HL-60/S4 treated with retinoic acid at 250 ng/mL for 4 days and 3 days (cell line): ENCODE data around the gene SRSF3.
"Not testable (repeated sequence)": the region's sequence is repeated elsewhere in the genome, so short reads cannot be mapped to it uniquely, and the experiment has no call there.

Experiments
- in situ Hi-C: fragments of 300-500 bp; cut with MboI; formaldehyde crosslinking; loops from 2 replicates; pipeline ENCODE4 v1.7.0; 2022; ENCODE audit warnings: low sequenced_read_pairs

The SRSF3 gene

GRCh38 chr6:36594029-36594815, at the start of gene SRSF3:
SRSF3 (plus strand) TSS chr6:36594362; CDS start chr6:36596763, 2,401 bp downstream.
- in situ Hi-C loops = no loop called here

DNA sequence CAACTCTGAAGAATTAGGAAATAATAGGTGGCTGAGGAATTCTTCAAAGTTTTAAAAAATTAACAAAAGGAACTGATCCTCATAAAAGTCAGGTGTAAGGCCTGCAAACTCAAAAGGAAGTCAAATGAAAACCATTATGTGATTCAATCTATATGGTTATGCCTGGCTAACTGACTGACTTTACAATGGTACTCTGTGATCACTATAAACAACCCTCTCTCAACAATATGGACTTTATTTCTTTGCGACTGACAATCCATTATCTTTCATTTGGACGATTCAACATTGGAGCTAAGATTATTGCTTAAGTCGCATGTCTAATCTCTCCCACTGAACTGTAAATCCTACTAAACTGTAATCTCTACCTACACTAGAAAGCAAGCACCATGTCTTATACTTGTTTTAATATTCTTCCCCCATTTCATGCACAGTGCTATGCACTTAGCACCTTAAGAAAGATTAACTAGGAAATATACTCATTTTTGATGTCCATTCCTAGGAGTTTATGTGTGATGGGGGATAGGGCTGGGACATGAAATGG, 48.3 kb upstream of the SRSF3 start:
- in situ Hi-C loops = no loop called here

DNA sequence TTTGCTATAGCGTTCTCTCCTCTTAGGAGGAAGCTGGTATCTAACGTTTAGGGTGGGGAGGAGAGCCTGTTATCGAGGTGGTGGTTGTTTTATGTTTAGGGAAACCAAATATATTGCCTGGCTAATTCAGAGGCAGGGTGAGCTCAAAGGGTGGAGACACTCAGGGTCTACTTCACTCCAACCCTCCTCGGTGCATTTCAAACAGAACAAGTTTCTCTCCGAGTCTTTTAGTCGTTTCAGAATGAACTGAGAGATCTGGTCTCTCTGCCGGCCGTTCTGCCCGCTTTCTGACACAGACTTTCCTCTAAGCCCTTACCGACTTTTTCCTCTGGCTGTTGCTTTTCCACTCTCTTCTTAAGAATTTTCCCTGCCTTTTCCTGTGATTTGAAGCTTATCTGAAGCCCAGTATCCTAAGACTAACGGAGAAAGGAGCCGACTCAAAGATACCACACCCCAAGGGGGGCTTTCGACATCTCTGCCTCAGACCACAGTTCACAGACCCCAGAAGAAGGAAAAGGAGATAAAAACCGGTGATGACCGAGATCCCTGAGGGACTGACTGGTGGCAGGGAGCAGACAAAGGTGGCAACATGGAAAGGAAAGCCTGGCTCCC, 47.7 kb upstream of the SRSF3 start:
- in situ Hi-C loops = no loop called here

- in situ Hi-C loops = no loop called here
Observed at GRCh38 chr6:36546920-36547645, 47.1 kb upstream of the SRSF3 start, which contains the start of gene STK38. STK38 (minus strand) TSS chr6:36547479; CDS start chr6:36540202, 7,277 bp downstream.

- in situ Hi-C loops = no loop called here
Observed at GRCh38 chr6:36547646-36548400, 46.3 kb upstream of the SRSF3 start.

DNA sequence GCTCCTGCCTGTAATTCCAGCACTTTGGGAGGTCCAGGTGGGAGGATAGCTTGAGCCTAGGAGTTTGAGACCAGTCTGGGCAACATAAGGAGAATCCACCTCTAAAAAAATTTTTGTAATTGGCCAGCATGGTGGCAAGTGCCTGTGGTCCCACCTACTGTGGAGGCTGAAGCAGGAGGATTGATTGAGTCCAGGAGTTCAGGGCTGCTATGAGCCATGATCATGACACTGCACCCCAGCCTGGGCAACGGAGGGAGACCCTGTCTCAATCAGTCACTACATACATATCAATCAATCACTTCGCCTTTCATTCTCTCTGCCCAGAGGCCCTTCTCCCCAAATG, 45.8 kb upstream of the SRSF3 start:
- in situ Hi-C loops = no loop called here

DNA sequence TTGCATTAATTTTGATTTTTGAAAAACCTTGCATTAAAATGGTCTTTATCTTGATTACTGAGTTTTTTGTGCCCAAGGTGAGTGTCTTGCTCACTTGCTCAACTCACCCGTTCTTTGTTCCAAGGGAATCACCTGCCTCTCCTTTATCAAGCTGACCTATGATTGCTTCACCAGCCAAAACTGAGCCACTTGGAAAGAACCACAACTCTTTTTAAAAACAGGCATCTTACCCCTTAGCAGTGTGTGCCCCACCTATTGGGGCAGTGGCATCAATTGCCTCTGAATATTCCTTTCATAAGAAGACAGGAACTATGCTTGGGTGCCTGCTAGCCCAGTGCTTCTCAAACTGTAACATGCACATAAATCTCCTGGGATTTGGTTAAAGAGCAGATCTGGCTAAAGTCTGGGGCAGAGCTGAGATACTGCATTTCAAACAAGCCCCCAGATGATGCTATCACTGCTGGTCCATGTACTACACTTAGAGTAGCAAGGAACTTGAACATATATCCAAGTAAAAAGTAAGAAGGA, 43.6 kb upstream of the SRSF3 start:
- in situ Hi-C loops = no loop called here

GRCh38 chr6:36555750-36556252, 38.4 kb upstream of the SRSF3 start:
- in situ Hi-C loops = no loop called here

GRCh38 chr6:36556281-36556680, 37.9 kb upstream of the SRSF3 start:
- in situ Hi-C loops = no loop called here

GRCh38 chr6:36559011-36559793, 35.0 kb upstream of the SRSF3 start:
- in situ Hi-C loops = no loop called here

DNA sequence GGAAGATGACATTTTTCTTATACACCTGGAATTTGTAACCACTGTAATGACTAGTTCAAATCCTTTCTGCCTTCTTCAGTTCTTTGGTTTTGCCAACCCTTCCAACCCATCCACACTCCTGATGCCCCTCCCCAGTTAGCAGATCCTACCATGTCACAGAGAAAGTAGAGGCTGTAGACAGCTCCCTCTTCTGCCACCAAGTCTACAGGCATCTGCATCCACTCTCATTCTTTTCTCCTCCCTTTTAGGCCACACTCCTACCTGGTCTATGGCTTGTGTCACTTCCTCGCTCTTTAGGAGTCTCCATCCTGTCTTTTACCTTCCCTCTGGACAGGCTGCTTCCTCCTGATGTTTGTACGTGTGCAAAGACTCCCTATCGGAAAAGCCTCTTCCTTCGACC, 33.3 kb upstream of the SRSF3 start:
- in situ Hi-C loops = no loop called here

GRCh38 chr6:36563237-36563927, 30.8 kb upstream of the SRSF3 start:
- in situ Hi-C loops = no loop called here

- in situ Hi-C loops = no loop called here
Observed at GRCh38 chr6:36563928-36564284, 30.3 kb upstream of the SRSF3 start.

DNA sequence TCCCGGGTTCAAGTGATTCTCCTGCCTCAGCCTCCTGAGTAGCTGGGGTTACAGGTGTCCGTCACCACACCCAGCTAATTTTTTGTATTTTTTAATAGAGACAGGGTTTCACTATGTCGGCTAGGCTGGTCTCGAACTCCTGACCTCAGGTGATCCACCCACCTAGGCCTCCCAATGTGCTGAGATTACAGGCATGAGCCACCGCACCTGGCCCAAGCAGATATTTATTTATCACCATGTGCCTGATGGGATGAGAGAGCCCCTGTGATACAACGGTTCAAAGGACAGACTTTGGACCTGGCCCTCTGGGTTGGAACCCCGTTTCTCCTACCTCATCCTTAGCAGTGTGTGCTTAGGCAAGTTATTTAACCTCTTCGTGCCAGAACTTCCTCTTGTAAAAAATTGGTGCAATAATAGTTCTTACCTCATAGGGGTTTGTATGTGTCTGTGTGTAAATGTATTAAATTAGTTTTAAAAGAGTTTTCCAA, 27.7 kb upstream of the SRSF3 start:
- in situ Hi-C loops = no loop called here

DNA sequence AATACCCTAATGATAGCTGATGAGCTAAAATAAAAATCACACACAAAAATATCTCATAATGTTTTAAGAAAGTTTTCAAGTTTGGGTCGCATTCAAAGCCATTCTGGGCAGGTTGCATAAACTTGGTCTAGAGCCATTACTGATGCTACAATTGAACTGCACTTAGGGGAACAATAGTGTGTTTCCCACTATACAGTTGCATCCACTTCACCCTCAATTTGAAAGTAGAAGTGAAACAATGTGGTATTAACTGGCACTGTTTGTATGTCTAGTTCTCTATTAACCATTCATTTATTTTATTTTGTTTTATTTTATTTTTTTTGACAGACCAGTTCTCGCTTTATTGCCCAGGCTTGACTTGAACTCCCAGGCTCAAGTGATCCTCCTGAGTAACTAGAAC, 23.9 kb upstream of the SRSF3 start:
- in situ Hi-C loops = no loop called here

DNA sequence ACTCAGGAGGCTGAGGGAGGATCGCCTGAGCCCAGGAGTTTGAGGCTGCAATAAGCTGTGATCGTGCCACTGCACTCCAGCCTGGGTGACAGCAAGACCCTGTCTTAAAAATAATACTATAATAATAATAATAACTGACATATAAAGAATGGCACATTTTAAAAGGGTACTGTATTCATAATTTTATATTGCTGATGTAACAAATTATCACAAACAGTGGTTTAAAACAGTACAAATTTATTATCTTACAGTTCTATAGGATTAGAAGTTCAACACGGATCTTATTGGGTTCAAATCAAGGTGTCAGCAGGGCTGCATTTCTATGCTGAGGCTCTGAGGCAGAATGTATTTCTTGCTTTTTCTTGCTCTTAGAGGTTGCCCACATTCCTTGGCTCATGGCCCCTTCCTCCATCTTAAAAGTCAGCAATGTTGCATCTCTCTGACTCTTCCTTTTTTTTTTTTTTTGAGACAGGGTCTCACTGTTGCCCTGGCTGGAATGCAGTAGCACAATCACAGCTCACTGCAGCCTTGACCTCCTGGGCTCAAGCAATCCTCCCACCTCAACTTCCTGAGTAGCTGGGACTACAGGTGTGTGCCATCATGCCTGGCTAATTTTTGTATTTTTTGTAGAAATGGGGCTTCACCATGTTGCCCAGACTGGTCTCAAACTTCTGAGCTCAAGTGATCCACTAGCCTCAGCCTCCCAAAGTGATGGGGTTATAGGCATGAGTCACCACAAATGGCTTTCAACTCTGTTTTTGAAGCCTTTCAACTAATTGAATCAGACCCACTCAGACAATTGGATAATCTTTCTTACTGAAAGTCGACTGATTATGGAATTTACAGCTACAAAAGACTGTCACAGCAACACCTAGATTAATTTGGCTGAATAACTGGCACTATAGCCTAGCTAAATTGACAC, 22.8 kb upstream of the SRSF3 start:
- in situ Hi-C loops = no loop called here

DNA sequence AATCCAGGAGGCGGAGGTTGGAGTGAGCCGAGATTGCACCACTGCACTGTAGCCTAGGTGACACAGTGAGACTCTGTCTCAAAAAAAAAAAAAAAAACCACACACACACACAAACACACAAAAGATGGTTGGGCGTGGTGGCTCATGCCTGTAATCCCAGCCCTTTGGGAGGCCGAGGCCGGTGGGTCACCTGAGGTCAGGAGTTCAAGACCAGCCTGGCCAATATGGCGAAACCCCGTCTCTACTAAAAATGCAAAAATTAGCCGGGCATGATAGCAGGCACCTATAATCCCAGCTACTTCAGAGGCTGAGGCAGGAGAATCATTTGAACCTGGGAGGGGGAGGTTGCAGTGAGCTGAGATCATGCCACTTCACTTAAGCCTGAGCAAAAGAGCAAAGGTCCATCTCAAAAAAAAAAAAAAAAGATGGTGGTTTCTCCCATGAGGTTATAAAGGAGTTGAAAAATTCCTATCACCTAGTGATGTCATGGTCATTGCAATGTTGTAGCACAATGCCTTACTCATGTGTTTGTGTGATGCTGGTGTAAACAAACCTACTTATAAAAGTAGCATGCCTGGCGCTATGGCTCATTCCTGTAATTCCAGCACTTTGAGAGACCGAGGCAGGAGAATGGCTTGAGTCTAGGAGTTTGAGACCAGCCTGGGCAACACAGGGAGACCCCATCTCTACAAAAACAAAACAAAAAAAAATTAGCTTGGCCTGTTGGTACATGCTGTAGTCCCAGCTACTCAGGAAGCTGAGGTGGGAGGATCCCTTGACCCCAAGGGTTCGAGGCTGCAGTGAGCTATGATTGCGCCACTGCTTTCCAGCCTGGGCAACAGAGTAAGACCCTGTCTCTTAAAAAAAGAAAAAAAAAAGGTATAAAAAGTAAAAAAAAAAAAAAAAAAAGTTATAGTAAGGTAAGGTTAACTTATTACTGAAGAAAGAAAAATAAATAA, 21.5 kb upstream of the SRSF3 start:
- in situ Hi-C loops = not testable (repeated sequence)
